Activated CD4-positive, alpha-beta T cell treated with anti-CD3 and anti-CD28 coated beads for 1 hour (primary cell): ENCODE results near the gene PEX13.

Experiments
- DNase-seq: peaks from one replicate; pipeline ENCODE4 v3.0.0-alpha.2; 2020

The PEX13 gene

GRCh38 chr2:61089797-61090196, 72.3 kb downstream of the PEX13 start:
- DNase-seq: no peak

GRCh38 chr2:61090386-61090921, 72.9 kb downstream of the PEX13 start:
- no peak for DNase-seq

- DNase-seq: no peak
Observed at GRCh38 chr2:61091485-61091884, 74.0 kb downstream of the PEX13 start.

- no peak for DNase-seq
Observed at GRCh38 chr2:61096438-61096837, 78.9 kb downstream of the PEX13 start.

- DNase-seq: no peak
Observed at GRCh38 chr2:61100801-61101200, 83.3 kb downstream of the PEX13 start.
